NCI-H2107 treated with DMSO at 0.1 percent for 48 hours (cell line): ENCODE data around the gene BHLHE23.

Experiments used
- DNase-seq: peaks from one replicate; lab custom pipeline; 2025; ENCODE audit not compliant: unreplicated experiment; lab: John Stamatoyannopoulos, UW

The BHLHE23 gene

DNA sequence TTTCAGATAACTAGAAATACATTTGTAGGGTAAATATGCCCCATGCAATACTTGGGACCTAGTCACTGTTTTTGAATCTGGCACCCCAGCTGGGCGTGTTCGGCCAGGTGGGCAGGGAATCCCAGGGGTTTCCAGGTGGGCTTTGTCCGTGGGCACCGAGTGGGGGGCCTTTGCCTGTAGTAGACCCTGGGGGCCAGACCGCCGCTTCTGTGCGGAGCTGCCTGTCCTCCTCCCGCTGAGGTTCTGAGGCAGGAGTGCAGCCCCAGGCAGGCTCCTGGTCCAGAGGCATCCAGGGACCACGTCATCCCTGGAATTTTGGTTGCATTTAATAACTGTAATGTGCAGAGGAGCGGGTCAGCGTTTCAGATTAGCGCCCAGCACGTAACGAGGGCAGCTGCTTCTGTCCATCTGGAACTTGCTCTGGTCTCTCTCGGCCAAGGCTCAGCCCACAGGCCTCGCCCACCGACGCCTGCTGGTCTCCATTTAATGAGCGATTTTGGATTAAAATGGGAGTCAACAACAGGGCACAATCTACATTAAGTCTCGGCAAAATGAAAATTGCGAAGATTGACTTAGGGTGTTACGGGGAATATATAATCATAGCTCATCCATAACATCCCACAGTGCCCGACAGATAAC lies 12.8 kb downstream of the BHLHE23 start:
- DNase-seq = no peak

- DNase-seq = no peak
Observed at GRCh38 chr20:62991863-62992262, 14.9 kb downstream of the BHLHE23 start.

DNA sequence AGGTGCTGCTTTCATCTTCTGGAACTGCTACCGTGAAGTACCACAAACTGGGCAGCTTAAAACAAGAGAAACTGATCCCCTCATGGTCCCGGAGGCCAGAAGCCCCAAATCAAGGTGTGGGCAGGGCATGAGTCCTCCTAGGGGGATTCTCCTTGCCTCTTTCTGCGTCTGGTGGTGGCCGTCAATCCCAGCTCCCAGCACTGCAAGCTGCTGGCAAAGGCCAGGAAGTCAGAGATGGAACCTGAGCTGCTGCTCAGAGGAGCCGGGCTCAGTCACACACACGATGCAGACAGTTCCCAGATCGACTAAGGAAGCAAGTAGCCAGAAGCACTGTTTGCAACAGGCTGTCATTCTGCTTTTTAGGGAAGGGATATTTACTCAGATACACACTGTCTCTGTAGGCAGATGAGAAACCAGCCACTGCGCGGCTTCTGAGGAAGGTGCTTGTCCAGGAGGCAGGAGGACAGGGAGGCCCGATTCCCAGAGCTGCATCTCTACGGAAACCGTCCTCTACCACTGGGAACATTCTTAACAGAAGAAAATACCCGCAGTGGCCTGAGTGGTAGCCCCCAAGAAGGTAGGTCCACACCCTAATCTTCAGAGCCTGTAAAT lies 15.5 kb downstream of the BHLHE23 start:
- no peak for DNase-seq

- DNase-seq = no peak
Observed at GRCh38 chr20:62990306-62990825, 16.4 kb downstream of the BHLHE23 start.

- no peak for DNase-seq
Observed at GRCh38 chr20:62989201-62989601, 17.6 kb downstream of the BHLHE23 start.

DNA sequence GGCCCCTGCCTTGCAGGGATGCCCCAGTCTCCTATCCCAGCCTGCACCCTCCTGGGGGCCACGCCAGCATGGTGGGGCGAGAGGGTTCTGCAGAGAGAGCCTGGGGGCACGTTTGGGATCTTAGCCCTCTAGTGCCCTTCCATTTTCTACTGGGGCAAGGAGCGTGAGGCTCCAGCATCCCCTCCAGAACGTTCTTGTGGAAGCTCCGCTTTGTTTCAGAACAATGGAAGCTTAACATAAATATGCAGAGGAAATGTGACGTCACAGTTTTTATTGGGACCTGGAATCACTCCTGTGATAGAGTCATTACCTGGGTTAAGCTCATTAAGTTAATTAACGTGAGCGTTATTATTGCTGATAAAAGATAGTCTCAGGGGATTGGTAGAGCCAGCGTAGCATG lies 19.6 kb downstream of the BHLHE23 start:
- no peak for DNase-seq

DNA sequence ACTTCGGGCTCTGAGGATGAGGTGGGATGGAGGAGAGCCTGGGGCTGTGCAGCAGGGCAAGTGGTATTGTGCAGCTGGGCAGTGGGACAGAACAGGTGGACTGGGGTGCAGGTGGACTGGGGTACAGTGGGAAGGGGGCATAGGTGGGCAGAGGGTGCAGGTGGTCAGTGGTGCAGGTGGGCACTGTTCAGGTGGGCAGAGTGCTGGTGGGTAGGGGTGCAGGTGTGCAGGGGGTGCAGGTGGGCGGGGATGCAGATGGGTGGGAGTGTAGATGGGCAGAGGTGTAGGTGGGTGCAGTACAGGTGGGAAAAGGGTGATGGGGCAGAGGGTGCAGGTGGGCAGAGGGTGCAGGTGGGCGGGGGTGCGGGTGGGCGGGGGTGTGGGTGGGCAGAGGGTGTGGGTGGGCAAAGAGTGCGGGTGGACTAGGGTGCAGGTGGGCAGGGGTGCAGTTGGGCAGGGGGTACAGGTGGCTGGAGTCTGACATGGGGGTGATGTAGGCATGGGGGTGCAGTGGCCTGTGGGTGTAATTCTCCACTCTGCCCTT lies 20.4 kb downstream of the BHLHE23 start:
- no peak for DNase-seq

- DNase-seq = peak; percentile 61
Observed at GRCh38 chr20:62985444-62985778, 21.4 kb downstream of the BHLHE23 start.

DNA sequence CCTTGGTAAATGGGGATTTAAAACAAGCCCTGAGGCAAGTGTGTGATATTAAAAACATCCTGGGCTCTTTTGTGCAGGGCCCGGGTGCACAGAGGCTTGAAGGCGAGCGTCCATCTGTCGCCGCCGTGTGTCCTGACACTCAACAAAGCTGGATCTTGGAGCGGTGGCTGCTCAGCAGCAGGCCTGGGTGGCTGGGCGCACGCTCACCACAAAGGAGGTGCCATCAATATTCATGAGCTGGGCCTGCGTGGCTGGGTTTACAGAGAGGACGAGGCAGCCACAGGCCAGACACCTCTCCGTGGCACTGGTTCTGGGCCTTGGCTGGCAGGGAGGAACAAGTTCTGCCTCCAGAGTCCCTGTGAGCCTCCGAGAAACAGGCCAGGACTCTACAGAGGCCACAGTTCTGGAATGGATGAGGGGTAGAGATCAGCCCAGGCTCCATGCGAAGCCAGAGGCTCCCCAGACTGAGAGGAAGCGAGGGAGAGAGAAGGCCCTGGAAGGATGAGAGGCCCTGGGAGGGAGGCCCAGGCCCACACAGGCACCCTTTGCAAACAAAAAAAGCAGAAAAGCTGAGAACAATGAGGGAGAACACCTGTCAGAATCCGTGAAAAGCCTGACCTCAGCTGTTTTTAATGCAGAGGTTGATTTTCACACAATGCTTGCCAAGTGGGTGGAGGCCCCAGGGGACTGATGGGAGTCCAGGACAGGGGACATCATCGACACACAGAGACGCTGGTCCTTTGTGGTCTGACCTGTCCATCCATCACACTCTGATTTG lies 21.9 kb downstream of the BHLHE23 start:
- peak; percentile 73 for DNase-seq

DNA sequence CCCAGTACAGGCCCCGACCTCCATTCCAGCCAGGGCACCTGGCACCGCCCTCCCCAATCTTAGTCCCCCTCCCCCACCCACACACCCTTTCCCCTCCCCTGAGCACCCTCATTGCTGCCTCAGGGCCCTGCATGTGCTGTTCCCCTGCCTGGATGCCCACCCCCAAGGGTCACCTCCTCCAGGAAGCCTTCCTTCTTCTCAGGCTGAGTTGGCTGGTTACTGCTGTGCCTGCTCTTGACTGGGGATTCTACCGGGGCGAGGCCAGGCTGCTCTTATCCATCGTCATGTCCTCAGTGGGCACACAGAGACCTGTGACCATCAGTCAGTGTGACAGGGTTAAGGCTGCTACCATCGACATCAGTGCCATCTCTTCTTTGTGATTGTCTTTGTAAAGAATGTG lies 23.6 kb downstream of the BHLHE23 start:
- DNase-seq = no peak

DNA sequence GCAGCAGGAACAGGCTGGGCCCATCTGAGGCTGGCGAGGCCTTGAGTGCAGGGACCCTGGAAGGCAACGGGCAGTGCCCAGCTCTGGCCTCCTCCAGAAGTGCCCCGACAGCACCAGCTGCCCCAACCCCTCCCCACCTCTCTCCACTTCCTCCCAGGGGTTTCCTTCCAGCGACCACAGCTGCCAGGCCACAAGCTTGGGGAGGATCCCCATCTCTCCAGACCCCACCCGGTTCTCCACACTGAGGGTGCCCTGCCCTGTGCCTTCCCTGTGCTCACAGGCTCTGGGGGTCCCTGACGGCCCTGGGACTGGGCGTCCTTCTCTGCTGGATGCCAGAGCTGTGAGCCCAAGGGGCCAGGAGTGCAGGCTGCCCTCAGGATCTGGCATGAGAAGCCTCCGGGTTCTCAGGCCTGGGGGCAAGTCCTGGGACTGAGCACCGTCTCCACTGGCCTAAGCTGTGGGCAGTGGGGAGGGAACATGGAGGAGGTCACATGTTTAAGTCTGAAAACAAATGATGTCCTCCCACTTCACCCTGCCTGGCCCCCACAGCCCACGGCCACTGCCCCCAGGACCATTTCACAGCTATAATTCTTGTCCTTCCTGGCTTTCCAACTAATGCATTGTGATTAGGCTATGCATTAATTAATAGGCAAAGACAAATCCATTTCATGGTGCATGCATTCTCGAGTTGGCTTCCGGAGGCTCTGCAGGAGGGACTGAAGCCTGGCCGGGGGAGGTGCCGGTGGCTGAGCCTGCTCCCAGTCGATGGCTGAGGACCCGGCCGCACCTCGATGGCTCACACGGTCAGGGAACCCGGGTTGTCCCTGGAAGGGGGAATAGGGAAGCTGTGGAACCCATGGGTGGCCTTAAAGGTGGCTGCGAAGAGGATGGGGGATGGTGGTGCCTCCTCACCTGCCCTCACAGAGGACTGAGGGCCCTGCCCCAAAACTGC lies 24.4 kb downstream of the BHLHE23 start:
- DNase-seq = no peak

- DNase-seq = peak; percentile 48
Observed at GRCh38 chr20:62980970-62981369, 25.8 kb downstream of the BHLHE23 start.

- DNase-seq = peak; percentile 78
Observed at GRCh38 chr20:62980380-62980960, 26.3 kb downstream of the BHLHE23 start.

DNA sequence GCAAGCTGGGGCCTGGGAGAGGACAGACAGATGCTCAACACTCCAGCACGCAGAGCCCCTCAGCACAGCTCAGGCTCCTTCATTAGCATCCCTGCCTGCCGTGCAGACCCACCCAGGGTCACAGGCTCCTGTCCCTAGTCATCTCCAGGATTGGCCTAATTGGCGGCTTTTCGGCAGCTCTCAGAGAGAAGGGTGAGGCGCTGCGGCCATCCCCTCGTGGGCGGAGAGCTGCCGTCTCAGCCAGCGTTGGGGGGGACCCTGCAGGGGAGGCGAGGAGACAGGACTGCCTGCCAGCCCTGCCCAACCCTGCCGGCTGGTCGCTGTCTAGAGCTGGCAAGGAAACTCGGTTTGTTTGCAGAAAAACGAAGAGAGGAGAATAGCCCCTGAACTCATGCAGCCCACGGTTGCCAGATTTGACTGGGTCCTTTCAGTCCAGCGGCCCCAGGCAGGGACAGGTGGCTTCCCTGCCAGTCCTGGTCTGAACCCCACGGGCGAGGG lies 26.8 kb downstream of the BHLHE23 start:
- no peak for DNase-seq

DNA sequence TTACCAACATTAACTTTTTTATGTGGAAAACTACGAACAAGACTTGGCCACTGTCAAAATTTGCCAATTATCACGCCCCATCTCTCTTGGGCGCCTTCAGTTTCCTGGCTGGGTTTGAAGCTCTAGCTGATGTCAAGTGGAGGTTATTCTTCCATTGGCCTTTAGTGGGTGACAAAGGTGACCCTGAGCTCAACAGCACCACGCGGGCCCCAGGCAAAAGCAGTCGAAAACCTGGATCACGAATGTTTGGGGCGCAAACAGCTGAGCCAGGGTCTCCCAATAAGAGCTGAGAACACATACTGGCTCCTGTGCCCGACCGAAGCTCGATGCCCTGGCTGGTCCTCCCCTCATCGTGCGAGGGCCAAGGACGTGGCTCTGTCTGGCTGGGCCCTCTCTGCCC lies 27.5 kb downstream of the BHLHE23 start:
- DNase-seq = no peak

DNA sequence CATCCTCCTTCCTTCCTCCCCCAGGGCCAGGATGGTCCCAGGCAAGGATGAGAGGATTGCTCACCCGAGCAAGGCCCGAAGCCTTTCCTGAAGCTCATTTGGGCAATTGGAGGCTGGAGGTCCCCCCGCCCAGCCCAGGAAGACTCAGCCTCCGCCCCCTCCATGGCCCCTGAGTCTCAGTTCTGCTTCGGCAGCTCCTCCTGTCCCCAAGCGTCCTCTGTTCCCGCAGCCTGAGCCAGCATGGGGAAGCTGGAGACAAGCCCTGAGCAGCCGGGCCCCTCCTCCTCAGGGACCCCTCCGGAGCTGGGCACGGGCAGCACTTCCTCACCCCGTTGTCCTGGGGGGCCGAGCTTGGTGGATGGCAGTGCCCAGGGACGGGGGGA lies 28.2 kb downstream of the BHLHE23 start:
- no peak for DNase-seq

- DNase-seq = no peak
Observed at GRCh38 chr20:62977613-62978560, 28.9 kb downstream of the BHLHE23 start.

- DNase-seq = no peak
Observed at GRCh38 chr20:62976886-62977285, 29.9 kb downstream of the BHLHE23 start.
